ENCODE results near the gene SPECC1L. TPM values are rescaled to one million over a fixed set of nuclear protein-coding genes. Genes with fewer than 3 reads are reported as not detected.
"Not testable (repeated sequence)": the region's sequence is repeated elsewhere in the genome, so short reads cannot be mapped to it uniquely, and the experiment has no call there.

Gene SPECC1L
- total and polyA plus RNA-seq, 9 donors = 19.3 to 94.4 (median 66.3) TPM

DNA sequence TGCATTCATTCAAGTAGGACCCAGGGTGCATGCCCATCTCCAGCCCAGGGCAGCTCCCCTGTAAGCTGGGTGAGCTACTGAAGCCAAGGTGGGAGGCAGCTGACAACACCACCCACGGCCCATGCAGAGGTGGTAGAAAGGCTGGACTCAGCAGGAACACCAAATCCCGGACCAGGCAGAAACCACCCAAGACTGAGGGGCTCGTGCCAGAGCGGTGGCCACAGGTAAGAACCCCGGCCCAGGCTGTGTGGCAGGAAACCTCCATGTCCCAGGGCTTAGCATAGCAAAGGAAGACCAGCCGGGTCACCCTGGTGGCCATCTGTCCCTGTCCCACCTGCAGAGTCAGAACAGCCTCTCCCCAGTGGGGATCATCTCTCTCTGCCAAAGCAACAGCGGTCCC is 13.9 kb upstream of the SPECC1L start:
- 90 to 94% (median 91%) methylated on average over 6 of the region's 7 CpGs for WGBS, 3 donors
- H3K4me1 ChIP-seq (ENCODE audit: insufficient read depth); DNase-seq; H3K9me3 ChIP-seq; H3K36me3 ChIP-seq; intact Hi-C loops (cut with DNase I); H3K4me3 ChIP-seq; H3K27ac ChIP-seq; H3K27me3 ChIP-seq: not testable (repeated sequence)

DNA sequence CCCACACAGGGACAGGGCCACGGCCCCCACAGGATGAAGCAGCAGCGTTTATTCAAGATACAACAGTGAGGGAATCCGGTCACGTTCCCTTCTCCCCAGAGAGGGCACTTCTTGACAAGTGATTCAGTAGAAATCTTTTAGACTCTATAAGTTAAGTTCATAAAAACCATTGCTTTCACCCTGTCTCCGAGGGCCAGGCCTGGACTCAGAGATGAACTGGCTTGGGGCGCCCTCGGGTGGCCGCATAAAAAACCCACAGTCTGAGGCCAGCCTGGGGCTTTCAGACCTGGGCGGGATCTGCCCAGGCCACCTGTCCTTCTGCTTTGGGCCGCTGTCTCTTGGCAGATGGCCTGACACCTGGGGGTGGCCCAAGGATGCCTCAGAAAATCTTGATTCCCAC is 11.2 kb upstream of the SPECC1L start:
- H3K4me3 ChIP-seq; H3K36me3 ChIP-seq; H3K9me3 ChIP-seq; intact Hi-C loops (cut with DNase I); H3K27me3 ChIP-seq; H3K27ac ChIP-seq; H3K4me1 ChIP-seq (ENCODE audit: insufficient read depth): not testable (repeated sequence)
- TF ChIP-seq, protein P1, sequence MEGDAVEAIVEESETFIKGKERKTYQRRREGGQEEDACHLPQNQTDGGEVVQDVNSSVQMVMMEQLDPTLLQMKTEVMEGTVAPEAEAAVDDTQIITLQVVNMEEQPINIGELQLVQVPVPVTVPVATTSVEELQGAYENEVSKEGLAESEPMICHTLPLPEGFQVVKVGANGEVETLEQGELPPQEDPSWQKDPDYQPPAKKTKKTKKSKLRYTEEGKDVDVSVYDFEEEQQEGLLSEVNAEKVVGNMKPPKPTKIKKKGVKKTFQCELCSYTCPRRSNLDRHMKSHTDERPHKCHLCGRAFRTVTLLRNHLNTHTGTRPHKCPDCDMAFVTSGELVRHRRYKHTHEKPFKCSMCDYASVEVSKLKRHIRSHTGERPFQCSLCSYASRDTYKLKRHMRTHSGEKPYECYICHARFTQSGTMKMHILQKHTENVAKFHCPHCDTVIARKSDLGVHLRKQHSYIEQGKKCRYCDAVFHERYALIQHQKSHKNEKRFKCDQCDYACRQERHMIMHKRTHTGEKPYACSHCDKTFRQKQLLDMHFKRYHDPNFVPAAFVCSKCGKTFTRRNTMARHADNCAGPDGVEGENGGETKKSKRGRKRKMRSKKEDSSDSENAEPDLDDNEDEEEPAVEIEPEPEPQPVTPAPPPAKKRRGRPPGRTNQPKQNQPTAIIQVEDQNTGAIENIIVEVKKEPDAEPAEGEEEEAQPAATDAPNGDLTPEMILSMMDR (IDR thresholded peaks at IDR 0.05) = peak in 1 of 3 donors; percentile 60
- DNase-seq = peak; percentile 68 to 82 (median 70)
- WGBS, 3 donors = 8 to 12% (median 9%) methylated on average over 2 to 10 of the region's 10 CpGs

GRCh38 chr22:24262185-24262749 is 8.4 kb upstream of the SPECC1L start:
- H3K36me3 ChIP-seq; intact Hi-C loops (cut with DNase I); H3K9me3 ChIP-seq; H3K4me1 ChIP-seq (ENCODE audit: insufficient read depth); H3K4me3 ChIP-seq; H3K27ac ChIP-seq; DNase-seq; H3K27me3 ChIP-seq: not testable (repeated sequence)
- 92 to 93% (median 93%) methylated on average over 18 of the region's 18 CpGs for WGBS, 3 donors

DNA sequence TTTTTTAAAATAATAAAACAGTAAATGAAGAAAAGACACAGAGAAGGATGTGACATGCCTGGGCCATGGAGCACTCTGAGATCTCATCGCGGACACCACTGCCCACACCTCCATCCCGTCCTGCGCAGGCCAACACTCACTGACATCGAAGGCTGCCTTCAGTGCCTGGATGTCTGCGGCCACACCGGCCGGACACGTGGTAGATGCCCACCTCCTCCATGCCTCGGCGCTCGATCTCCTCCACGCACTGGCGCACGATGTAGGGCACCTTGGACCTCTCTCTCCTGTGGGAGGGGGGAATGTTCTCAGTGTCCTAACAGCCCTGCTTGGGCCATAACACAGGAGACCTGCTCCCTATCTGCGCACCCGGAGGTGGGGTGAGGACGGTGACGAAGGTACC is 7.2 kb upstream of the SPECC1L start:
- H3K36me3 ChIP-seq; H3K27me3 ChIP-seq; H3K27ac ChIP-seq; H3K4me1 ChIP-seq (ENCODE audit: insufficient read depth); H3K4me3 ChIP-seq; DNase-seq; H3K9me3 ChIP-seq; intact Hi-C loops (cut with DNase I): not testable (repeated sequence)
- WGBS, 3 donors = 94 to 96% (median 95%) methylated on average over 19 of the region's 19 CpGs

- peak overlapping the region in 1 of 2 donors; percentile 27 for H3K27ac ChIP-seq
- H3K9me3 ChIP-seq; H3K4me3 ChIP-seq; H3K27me3 ChIP-seq; intact Hi-C loops (cut with DNase I); DNase-seq; H3K36me3 ChIP-seq; H3K4me1 ChIP-seq (ENCODE audit: insufficient read depth): not testable (repeated sequence)
- WGBS, 3 donors = 5 to 52% (median 27%) methylated on average over 2 to 4 of the region's 9 CpGs
Measured at GRCh38 chr22:24264329-24264896, 6.2 kb upstream of the SPECC1L start.

GRCh38 chr22:24265734-24266133 is 4.9 kb upstream of the SPECC1L start:
- Histone ChIP-seq H3K9me3 (no peaks in the 10 kb centered on the region), H3K4me3 (no peak overlapping the region), H3K27me3 (no peaks in the 10 kb centered on the region), H3K36me3 (no peaks in the 10 kb centered on the region), H3K27ac (no peak overlapping the region), H3K4me1 (ENCODE audit: insufficient read depth) (no peaks in the 10 kb centered on the region)
- TF ChIP-seq EP300 (IDR thresholded peaks at IDR 0.05) = no peak
- TF ChIP-seq, protein P1 (IDR thresholded peaks at IDR 0.05) = no peak
- TF ChIP-seq POLR2A (IDR thresholded peaks at IDR 0.05) = no peak
- intact Hi-C loops (cut with DNase I) = no loop called here
- DNase-seq = no peak

- 87 to 88% (median 87%) methylated on average over 6 of the region's 6 CpGs for WGBS, 3 donors
- H3K9me3 ChIP-seq; H3K27ac ChIP-seq; H3K4me1 ChIP-seq (ENCODE audit: insufficient read depth); DNase-seq; H3K36me3 ChIP-seq; H3K4me3 ChIP-seq; H3K27me3 ChIP-seq; intact Hi-C loops (cut with DNase I): not testable (repeated sequence)
Measured at GRCh38 chr22:24266495-24266894, 4.1 kb upstream of the SPECC1L start.
